Non-pigmented ciliary epithelial cell (primary cell): Measurements from ENCODE around the gene HOXB7.

ENCODE experiments used
- DNase-seq: peaks from one replicate; pipeline ENCODE4 v3.0.0-alpha.2; 2010; ENCODE audit warnings: low read depth

The HOXB7 gene

DNA sequence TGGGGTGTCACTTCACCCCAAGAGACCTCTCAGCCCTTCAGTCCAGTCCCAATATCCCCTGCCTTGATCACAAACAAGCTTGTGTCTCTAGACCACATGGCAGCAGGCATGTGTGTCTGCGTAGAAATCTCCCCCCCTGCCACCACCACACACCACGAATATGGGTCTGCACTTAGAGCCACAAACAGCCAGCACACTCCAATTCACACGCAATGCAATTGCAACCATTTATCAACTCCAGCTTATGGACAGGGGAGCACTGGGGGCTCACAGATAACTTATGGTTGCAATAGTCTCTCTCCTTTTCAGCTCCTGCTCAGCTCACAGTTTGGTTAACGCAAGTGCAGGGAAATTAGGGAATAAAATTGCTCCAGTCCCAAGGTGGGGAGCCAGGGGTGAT lies 12.8 kb upstream of the HOXB7 start:
- no peak for DNase-seq

DNA sequence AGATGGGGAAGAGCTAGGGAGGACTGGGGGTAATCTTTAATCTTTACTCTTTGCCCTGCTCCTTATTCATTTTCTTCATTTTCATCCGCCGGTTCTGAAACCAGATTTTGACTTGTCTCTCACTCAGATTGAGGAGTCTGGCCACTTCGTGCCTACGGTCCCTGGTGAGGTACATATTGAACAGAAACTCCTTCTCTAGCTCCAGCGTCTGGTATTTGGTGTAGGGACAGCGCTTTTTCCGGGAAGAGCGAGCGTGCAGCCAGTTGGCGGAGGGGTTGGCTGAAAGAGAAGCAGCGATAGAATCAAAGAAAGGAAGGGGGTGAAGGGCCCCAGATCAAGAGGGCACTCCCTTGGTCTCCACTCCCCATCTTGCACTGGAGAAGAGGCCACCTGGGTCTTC lies 12.0 kb upstream of the HOXB7 start:
- DNase-seq, result no peak

DNA sequence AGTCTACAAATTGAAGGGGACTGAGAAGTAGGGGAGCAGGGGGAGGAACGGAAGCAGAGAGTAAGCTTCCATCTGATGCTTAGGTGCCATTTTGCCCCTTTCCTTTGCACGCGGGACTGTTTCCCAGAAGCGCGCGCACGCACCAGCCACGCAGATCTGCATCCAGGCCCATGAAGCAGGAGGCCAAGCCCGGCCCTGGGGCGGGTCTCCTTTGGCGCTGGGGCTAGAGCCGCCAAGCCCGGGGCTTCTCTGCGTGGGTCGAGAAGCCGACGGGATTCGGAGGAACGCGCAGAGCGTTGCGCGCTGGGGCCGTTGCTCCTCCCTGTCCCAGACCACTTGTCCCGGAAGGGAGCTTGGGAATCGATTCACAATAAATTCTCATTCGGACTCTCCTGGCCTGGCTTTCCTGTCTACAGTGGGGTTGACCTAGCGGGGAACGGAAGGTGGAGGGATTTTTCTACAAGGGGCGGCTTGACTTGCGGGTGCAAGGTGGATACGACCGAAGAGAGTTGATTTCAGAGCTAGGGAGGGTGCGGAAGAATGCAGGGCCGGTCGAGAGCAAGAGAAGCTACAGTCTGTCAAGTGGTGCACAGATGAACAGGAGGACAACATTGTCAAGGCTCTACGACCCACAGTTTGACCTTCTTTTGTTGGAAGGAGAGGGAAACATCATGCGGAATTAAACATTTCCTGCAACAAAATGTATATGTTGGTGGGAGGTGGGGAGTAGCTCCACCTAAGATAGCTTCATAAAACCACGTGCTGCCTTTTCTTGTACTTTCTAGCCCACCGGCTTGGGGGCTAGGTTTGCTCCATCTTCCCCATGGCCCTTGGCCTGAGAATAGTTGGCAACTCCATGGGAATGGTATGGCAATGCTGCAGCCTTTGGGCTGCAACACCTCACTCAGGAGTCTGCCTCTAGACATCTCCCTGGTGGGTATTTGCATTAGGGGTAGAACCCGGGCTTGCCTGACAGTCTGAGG lies 10.9 kb upstream of the HOXB7 start:
- no peak for DNase-seq

- DNase-seq, result no peak
Observed at GRCh38 chr17:48620461-48621139, 9.8 kb upstream of the HOXB7 start.

GRCh38 chr17:48619826-48620449 lies 9.1 kb upstream of the HOXB7 start:
- no peak for DNase-seq

DNA sequence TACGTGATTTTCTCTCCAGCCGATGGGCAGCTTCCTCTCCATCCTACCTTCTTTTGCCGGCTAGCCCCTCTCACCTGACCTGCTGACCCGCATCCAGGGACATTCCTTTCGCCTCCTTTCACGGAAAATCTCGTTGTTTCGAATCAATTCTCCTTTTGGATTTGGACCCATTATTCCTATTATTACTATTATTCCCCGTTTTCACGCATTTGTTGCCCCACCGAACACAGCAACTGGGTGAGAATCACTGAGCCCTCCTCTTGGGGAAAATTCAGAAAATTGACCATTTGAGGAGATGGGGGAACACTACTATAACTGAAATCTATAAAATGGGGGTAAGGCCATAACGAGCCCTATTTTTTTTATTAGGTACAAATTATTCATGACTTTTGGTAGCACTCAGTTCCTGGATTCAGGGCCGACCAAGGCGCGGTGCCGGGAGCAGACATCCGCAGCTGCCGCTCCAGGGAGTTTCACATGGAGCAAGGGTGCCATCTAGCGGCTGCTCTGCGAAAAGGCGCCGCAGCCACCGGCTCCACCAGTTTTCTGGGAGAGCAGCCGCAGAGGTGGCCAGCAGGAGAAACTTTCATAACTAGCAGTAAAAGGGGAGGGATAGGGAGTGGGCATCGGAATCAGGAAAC lies 7.6 kb upstream of the HOXB7 start:
- peak; percentile 26 for DNase-seq

- DNase-seq, result no peak
Observed at GRCh38 chr17:48617471-48618255, 6.8 kb upstream of the HOXB7 start.

DNA sequence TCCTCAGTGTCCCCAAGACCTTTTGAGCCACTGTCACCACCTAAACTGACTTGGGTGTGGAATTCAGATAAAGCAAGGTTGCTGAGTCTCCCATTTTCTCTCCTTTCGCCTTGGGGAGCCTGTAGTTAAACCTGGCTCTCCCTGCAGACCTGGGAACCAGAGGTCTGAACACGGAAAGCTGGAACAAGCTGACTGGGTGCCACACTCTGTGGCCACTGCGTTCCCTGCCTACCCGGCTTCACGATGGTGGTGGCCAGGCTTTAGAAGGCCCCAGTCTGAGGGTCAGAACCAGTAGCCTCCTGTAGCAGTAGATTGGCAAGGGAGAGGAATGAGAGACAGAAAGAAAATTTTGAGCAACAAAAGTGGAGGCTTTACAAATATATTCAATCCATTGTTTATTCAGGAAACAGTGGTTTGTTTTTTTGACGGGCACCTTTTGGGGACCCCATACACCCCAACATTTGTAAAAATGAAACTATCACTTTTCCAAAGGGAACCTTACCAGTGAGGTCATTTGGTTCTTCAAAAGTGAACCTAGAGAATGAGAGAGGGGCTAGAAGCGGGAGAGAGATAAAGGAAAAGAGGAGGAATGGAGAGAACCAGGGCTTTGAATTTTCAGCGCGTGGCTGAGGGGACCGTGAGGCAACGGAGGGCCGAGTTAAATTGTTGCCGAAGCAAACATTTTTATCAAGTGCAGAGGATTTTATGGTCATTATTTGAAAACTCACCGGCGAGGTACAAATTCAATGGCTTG lies 6.1 kb upstream of the HOXB7 start:
- no peak for DNase-seq

GRCh38 chr17:48615963-48616716 lies 5.3 kb upstream of the HOXB7 start:
- DNase-seq, result no peak

GRCh38 chr17:48615047-48615962 lies 4.5 kb upstream of the HOXB7 start, which contains the start of gene HOXB8:
Gene HOXB8, minus strand, starts transcription at chr17:48615292. Its CDS starts 588 bp downstream, at chr17:48614704.
- no peak for DNase-seq

- no peak for DNase-seq
Observed at GRCh38 chr17:48613862-48614694, 3.3 kb upstream of the HOXB7 start.

GRCh38 chr17:48612854-48613691 lies 2.3 kb upstream of the HOXB7 start:
- DNase-seq, result no peak

GRCh38 chr17:48612456-48612853 lies 1.6 kb upstream of the HOXB7 start:
- no peak for DNase-seq

DNA sequence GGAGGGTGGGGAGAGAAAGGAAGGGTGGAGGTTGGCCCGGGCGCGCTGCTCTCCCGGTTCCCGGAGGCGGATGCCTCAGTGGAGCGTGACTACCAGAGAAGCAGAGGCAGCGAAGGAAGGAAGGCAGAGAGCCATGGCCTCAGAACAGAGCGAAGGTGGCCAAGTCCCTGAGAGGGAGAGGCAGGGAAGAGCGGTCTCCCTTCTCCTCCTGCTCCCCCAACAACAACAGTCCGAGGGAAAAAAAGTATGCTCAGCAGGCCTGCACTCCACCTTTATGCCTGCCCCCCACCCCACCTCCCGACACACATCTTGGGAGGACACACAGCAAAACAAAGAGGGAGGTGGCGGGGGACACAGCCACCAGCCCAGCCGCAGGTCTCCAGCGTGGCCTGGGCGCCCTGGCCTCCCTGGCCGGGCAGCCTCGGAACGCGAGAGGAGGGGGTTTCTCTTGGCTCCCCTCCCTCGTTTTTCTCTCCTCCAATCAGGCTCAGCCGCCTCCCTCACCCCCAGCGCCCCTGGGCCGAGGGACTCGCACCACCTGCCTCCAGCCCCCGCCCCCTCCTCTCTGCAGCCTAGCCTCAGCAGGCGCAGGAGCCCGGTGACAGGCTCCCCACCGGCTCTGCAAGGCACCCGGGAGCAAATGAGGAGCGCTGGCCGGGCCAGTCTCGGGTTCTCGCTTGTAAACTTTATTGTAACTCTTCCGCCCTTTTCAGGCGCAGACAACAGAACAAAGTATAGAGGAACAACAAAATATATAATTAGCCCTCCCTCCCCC lies 1.1 kb upstream of the HOXB7 start:
- DNase-seq, result no peak

GRCh38 chr17:48611213-48611612 lies 396 bp upstream of the HOXB7 start:
- no peak for DNase-seq

- DNase-seq, result no peak
Observed at GRCh38 chr17:48609759-48610281, 997 bp downstream of the HOXB7 start.
